ENCODE results near the gene ITGB5.

Gene ITGB5

DNA sequence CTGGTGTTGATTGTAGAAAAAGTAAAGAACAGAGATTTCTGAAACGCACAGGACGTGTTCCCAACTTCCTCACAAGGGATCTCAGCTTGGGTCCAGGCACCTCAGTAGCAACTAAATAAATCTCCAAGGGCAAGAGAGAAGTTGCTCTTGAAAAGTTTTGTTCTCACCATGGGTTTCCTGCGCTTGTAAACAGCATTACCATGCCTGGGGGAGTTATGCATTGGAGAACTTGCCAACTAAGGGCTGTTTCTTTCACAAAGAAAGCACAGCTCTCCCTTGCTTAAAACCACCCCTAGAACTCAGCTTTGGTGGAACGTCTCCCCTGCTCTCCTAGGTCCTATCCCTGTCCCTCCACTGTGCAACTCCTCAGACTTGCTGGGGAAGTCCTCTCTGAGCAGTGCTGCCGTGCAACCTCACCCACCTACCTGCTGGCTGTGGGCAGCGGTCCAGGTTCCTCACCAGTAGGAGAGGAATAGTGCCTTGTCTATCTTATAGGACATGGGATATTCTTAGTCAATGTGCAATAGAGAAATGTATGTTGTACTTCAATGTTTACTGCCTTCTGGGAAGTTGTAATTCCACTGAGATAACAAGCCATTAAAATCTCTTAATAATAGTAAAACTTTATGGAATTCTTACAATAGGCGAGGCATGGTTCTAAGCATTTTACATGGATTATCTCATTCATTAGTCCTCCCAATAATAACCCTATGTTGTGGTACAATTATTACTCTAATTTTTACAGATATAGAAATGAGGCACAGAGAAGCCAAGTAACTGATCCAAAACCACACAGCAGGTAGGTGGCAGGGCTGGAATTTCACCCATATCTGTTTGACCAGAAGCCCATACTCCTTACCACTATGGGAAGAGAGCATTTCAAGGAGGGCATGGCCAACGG, 105.4 kb downstream of the ITGB5 start:
- DNase-seq (ENCODE audit: low read depth): no peak
- TF ChIP-seq, protein P1, sequence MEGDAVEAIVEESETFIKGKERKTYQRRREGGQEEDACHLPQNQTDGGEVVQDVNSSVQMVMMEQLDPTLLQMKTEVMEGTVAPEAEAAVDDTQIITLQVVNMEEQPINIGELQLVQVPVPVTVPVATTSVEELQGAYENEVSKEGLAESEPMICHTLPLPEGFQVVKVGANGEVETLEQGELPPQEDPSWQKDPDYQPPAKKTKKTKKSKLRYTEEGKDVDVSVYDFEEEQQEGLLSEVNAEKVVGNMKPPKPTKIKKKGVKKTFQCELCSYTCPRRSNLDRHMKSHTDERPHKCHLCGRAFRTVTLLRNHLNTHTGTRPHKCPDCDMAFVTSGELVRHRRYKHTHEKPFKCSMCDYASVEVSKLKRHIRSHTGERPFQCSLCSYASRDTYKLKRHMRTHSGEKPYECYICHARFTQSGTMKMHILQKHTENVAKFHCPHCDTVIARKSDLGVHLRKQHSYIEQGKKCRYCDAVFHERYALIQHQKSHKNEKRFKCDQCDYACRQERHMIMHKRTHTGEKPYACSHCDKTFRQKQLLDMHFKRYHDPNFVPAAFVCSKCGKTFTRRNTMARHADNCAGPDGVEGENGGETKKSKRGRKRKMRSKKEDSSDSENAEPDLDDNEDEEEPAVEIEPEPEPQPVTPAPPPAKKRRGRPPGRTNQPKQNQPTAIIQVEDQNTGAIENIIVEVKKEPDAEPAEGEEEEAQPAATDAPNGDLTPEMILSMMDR (conservative IDR thresholded peaks at IDR 0.05; ENCODE audit: low read depth, low read length): no peak
- H3K4me3 ChIP-seq (ENCODE audit: low read depth, low read length): no peak overlapping the region

DNA sequence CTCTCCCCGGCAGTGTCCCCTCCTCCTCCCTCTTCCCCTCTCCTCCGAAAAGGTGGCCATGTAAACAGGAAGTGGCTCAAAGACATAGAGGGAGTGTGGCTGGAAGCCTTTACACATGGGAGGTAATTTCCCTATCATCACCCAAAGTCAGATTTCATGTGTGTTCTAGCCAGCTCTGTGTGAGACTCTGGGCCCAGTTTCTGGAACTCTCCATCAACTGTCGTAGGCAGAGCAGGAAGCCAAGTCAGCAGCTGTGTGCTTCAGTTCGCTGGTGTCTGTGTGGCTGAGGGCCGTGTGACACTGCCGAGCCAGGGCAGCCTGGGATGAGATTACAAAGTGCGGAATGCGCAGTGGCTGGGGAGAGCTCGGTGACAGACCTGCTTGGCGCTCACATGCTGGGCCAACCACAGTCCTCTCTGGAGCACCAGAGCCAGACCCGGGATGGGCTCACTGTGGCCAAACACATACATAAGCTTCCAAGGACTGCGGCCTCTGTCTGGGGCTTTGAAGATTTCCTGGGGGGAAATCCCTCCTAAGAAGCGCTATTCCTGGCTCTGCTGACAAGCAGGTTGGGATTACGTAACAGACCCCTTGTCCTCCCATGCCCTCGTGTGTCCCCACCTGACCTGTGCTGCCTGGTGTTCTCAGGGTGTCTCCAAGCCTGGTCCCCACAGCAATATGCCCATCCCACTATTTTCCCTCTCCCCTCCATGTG, 106.2 kb downstream of the ITGB5 start:
- TF ChIP-seq, protein P1 (conservative IDR thresholded peaks at IDR 0.05; ENCODE audit: low read depth, low read length): no peak
- DNase-seq (ENCODE audit: low read depth): peak; percentile 77
- H3K4me3 ChIP-seq (ENCODE audit: low read depth, low read length): no peak overlapping the region

DNA sequence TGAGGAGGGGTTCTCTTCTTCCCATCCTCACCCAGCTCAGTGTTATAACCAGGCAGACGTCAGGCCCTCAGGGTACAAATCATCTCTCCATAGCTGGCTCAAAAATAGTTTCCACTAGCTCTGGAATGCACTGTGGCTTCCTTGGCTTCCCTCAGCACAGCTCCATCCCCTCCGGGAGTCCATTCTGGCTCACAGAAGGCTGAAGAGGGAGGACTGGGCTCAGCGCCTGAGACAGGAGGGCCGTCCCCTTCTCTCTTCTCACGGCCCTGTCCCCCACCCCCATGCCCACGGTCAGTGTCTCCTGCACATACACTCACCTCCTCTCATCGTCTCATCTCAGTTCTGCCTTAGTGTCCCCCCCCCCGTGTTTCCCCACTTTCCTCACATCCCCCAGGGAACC, 106.8 kb downstream of the ITGB5 start:
- peak; percentile 89 for DNase-seq (ENCODE audit: low read depth)
- TF ChIP-seq, protein P1 (conservative IDR thresholded peaks at IDR 0.05; ENCODE audit: low read depth, low read length): no peak
- H3K4me3 ChIP-seq (ENCODE audit: low read depth, low read length): peak overlapping the region; percentile 17

DNA sequence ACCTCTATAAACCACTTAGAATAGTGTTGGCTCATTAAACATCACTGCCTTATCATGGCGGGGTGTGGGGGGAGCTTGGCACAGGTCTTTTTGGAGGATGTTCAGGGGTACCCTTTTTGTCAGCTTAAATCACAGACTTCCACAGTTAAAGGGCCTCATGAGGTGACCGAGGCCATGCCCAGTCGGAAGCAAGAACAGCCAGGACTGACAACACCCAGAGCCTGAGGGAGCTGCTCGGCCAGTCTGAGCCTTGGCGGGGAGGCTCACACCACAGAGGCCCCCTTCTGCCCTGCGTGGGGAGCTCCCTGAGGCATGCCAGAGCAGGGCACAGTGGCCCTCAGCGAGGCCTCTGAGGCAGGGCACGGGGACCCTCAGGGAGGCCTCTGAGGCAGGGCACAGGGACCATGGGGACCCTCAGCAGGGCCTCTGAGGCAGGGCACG, 107.4 kb downstream of the ITGB5 start:
- DNase-seq (ENCODE audit: low read depth): no peak
- H3K4me3 ChIP-seq (ENCODE audit: low read depth, low read length): no peak overlapping the region
- TF ChIP-seq, protein P1 (conservative IDR thresholded peaks at IDR 0.05; ENCODE audit: low read depth, low read length): no peak

DNA sequence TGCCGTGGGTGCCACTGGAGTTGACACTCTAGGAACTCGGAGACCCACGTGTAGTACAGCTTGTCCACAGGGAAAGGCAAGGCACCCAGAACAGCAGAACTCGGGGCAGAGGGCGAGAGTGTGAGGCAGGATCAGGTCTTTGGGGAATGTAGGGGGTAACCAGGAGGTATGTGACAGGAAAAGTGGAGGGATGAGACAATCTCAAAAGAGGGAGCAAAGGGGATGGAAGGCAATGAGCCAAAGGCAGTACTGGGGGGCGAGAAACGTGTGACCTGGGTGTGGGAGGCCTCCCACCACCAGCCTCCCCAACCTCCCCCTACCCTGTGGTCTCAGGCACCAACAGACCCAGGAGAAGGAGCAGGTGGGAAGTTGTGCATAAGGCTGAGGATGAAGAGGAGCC, 108.0 kb downstream of the ITGB5 start:
- no peak overlapping the region for H3K4me3 ChIP-seq (ENCODE audit: low read depth, low read length)
- TF ChIP-seq, protein P1 (conservative IDR thresholded peaks at IDR 0.05; ENCODE audit: low read depth, low read length): no peak
- no peak for DNase-seq (ENCODE audit: low read depth)

DNA sequence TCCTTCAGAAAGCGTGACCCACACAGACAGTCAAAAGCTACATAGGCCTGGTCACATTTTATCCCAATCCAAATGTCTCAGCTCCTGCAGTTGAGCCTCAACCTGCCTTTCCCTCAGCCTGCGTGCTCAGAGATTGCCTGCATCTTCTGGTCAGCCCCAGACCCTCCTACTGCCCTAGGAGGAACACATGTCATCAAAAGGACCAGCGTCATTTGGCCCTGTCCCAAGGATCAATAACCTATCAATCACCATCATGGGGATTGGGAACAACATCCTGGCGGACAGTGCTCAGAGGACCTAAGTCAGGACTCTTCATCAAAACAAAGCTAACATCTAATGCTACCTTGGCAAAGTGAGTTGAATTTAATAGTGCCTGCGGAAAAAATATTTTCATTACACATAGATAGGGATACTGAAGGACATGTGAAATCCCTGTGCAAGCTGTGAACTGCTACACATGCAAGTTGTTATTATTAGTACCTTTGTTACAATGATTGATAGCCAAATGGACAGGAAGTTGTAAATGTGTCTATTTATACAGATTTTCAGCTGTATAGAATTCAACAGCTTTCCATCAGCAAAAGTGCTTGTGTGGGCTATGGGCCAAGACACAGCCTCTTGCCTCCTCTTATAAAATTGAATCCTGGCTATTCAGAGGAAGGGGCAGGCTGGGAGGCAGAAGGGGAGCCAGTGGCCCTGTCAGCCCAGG, 109.2 kb downstream of the ITGB5 start:
- TF ChIP-seq, protein P1 (conservative IDR thresholded peaks at IDR 0.05; ENCODE audit: low read depth, low read length): no peak
- DNase-seq (ENCODE audit: low read depth): no peak

More for the DNA sequence above, 109.2 kb downstream of the ITGB5 start:
- H3K4me3 ChIP-seq (ENCODE audit: low read depth, low read length): no peak overlapping the region

Measured in choroid plexus epithelial cell (primary cell).